Measurements from ENCODE around the gene NLGN1.

DNA sequence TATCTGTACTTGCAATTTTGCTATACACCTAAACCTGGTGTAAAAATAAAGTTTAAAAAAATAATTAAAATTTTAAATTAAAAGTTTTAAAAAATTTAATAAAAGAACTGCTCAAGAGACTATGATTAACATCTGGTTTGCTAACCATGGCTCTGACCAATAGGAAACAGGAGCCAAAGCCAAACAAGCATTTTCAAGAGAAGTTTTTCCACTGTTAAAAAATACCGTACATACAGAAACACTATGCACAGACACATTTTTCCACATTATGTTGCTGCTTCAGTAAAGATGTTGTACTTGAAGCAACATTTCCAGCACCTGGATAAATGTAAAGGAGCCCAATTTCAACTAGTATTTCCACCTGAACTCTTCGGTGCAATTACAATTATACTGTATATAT, 917.7 kb downstream of the NLGN1 start:
- TF ChIP-seq, protein P1, sequence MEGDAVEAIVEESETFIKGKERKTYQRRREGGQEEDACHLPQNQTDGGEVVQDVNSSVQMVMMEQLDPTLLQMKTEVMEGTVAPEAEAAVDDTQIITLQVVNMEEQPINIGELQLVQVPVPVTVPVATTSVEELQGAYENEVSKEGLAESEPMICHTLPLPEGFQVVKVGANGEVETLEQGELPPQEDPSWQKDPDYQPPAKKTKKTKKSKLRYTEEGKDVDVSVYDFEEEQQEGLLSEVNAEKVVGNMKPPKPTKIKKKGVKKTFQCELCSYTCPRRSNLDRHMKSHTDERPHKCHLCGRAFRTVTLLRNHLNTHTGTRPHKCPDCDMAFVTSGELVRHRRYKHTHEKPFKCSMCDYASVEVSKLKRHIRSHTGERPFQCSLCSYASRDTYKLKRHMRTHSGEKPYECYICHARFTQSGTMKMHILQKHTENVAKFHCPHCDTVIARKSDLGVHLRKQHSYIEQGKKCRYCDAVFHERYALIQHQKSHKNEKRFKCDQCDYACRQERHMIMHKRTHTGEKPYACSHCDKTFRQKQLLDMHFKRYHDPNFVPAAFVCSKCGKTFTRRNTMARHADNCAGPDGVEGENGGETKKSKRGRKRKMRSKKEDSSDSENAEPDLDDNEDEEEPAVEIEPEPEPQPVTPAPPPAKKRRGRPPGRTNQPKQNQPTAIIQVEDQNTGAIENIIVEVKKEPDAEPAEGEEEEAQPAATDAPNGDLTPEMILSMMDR (IDR thresholded peaks at IDR 0.05; ENCODE audit: poor library complexity, severe bottlenecking) = no peak
- no peak for TF ChIP-seq SMC3 (conservative IDR thresholded peaks at IDR 0.05; ENCODE audit: poor library complexity)
- TF ChIP-seq EZH2 (IDR thresholded peaks at IDR 0.05; ENCODE audit: borderline replicate concordance, insufficient read depth, low read length, poor library complexity, severe bottlenecking) = no peak
- no peak for TF ChIP-seq REST (IDR thresholded peaks at IDR 0.05; ENCODE audit: borderline replicate concordance)
- TF ChIP-seq TAF1 (IDR thresholded peaks at IDR 0.05; ENCODE audit: low read depth) = no peak
- TF ChIP-seq POLR2AphosphoS5 (IDR thresholded peaks at IDR 0.05) = no peak

Data from neural cell (in vitro differentiated cells).